Measurements from ENCODE around the gene KLRD1. TPM values are rescaled to one million over a fixed set of nuclear protein-coding genes. Genes with fewer than 3 reads are reported as not detected.
"Not testable (repeated sequence)": the region's sequence is repeated elsewhere in the genome, so short reads cannot be mapped to it uniquely, and the experiment has no call there.

The KLRD1 gene
- total and polyA plus RNA-seq, 12 donors = 0.10 to 3.1 (median 0.68) TPM

- TF ChIP-seq CTCF (IDR thresholded peaks at IDR 0.05) (peak in 1 of 6 experiments; percentile 11), POLR2A (IDR thresholded peaks at IDR 0.05) (no peak)
- Histone ChIP-seq H3K27me3 (no peaks in the 10 kb centered on the region), H3K4me3 (no peak overlapping the region), H3K27ac (peak overlapping the region in 3 of 5 donors; percentile 93 to 99 (median 97)), H3K4me1 (replicated peaks in 1 of 2) (peaks cover 22 to 44% of the 10 kb centered on the region in 2 donors), H3K36me3 (replicated peaks in 1 of 2) (no peaks in the 10 kb centered on the region), H3K9me3 (replicated peaks in 1 of 3) (no peaks in the 10 kb centered on the region)
- intact Hi-C loops (cut with DNase I) = no loop called here
- DNase-seq = no peak
Observed at GRCh38 chr12:10366875-10367274, 59.2 kb downstream of the KLRD1 start.

GRCh38 chr12:10367714-10368113 lies 60.0 kb downstream of the KLRD1 start:
- DNase-seq; H3K36me3 ChIP-seq (replicated peaks in 1 of 2); H3K27ac ChIP-seq; H3K4me3 ChIP-seq; H3K9me3 ChIP-seq (replicated peaks in 1 of 3); intact Hi-C loops (cut with DNase I); H3K27me3 ChIP-seq: not testable (repeated sequence)
- WGBS, 4 donors = 69 to 73% (median 71%) methylated on average over 4 of the region's 4 CpGs
- H3K4me1 ChIP-seq (replicated peaks in 1 of 2) = peaks cover 22 to 41% of the 10 kb centered on the region in 2 donors

GRCh38 chr12:10368206-10369171 lies 60.8 kb downstream of the KLRD1 start:
- no peak for DNase-seq
- WGBS, 4 donors = 48 to 82% (median 72%) methylated on average over 10 of the region's 10 CpGs
- no peaks in the 10 kb centered on the region for H3K36me3 ChIP-seq (replicated peaks in 1 of 2)
- H3K4me3 ChIP-seq = no peak overlapping the region
- peaks cover 16 to 33% of the 10 kb centered on the region in 2 donors for H3K4me1 ChIP-seq (replicated peaks in 1 of 2)
- intact Hi-C loops (cut with DNase I) = no loop called here
- TF ChIP-seq CTCF (IDR thresholded peaks at IDR 0.05) = no peak
- TF ChIP-seq POLR2A (IDR thresholded peaks at IDR 0.05) = no peak
- peak overlapping the region in 2 of 5 donors; percentile 34 to 55 for H3K27ac ChIP-seq
- no peaks in the 10 kb centered on the region for H3K9me3 ChIP-seq (replicated peaks in 1 of 3)
- H3K27me3 ChIP-seq = no peaks in the 10 kb centered on the region

GRCh38 chr12:10369557-10370415 lies 62.1 kb downstream of the KLRD1 start:
- intact Hi-C loops (cut with DNase I) = no loop called here
- Histone ChIP-seq H3K27me3 (no peaks in the 10 kb centered on the region), H3K9me3 (replicated peaks in 1 of 3) (no peaks in the 10 kb centered on the region), H3K4me3 (no peak overlapping the region), H3K4me1 (replicated peaks in 1 of 2) (peaks cover 16 to 29% of the 10 kb centered on the region in 2 donors), H3K36me3 (replicated peaks in 1 of 2) (no peaks in the 10 kb centered on the region), H3K27ac (no peak overlapping the region)
- DNase-seq = no peak
- WGBS, 4 donors = 75 to 85% (median 84%) methylated on average over 8 of the region's 8 CpGs
- no peak for TF ChIP-seq POLR2A (IDR thresholded peaks at IDR 0.05)
- no peak for TF ChIP-seq CTCF (IDR thresholded peaks at IDR 0.05)

GRCh38 chr12:10371893-10372535 lies 64.3 kb downstream of the KLRD1 start:
- H3K36me3 ChIP-seq (replicated peaks in 1 of 2); H3K9me3 ChIP-seq (replicated peaks in 1 of 3); H3K27me3 ChIP-seq; H3K27ac ChIP-seq; H3K4me3 ChIP-seq; DNase-seq; intact Hi-C loops (cut with DNase I): not testable (repeated sequence)
- H3K4me1 ChIP-seq (replicated peaks in 1 of 2) = peaks cover 0 to 11% of the 10 kb centered on the region in 2 donors
- WGBS, 4 donors = 68 to 74% (median 73%) methylated on average over 6 of the region's 6 CpGs

Data from adrenal gland (tissue), 12 donors.